Right ventricle myocardium superior (tissue), 1 donor: ENCODE measurements around the gene RFX7. TPM values are rescaled to one million over a fixed set of nuclear protein-coding genes. Genes with fewer than 3 reads are reported as not detected.

ENCODE experiments used
- ATAC-seq: fragments of 200-7000 bp; cut with Tn5 transposase; one replicate; pipeline ENCODE4 v1.9.1; 2020; ENCODE audit warnings: mild to moderate bottlenecking; ENCODE audit not compliant: poor library complexity
- DNase-seq: peaks from one replicate; pipeline ENCODE4 v3.0.0-alpha.2; 2020
- intact Hi-C: fragments of 100-400 bp; cut with DNase I; formaldehyde crosslinking; loops from one replicate; pipeline ENCODE4 v1.11.2; 2022
- total RNA-seq: library from RNA; stranded (reverse); fragmentation: NEBNext Ultra II Directional; extraction: Animal tissue kit (Norgen Biotek cat#: 25700); gene quantifications from one replicate; pipeline ENCODE4 v1.2.1, GENCODE V29; 2021
- donor health status: DM: no; HTN: yes; CAD: no; lungs with severe emphysema.

The RFX7 gene
- total RNA-seq, 1 donor from 2014 or later: 7.2 TPM

DNA sequence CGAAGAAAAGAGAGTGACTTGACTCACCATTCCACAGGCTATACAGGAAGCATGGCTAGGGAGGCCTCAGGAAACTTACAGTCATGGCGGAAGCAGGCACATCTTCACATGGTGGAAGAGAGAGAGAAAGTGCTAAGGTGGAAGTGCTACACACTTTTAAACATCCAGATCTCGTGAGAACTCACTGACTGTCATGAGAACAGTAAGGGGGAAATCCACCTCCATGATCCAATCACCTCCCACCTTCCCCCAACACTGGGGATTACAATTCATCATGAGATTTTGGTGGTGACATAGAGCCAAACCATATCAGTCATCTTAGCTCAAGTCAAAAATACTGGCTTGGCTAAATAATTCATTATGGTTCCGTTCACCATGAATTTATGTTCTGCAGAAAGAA is 205.0 kb downstream of the RFX7 start:
- intact Hi-C loops: no loop called here
- ATAC-seq (no peak), DNase-seq (no peak)

- ATAC-seq (no peak), DNase-seq (no peak)
- intact Hi-C loops: no loop called here
These were observed 205.7 kb downstream of the RFX7 start for GRCh38 chr15:56038015-56038414.

Other genes with a start within 250 kb of the RFX7 start
- gene TEX9, start 121.5 kb upstream of the RFX7 start, total RNA-seq: 0.32 TPM
- gene MNS1, start 221.3 kb upstream of the RFX7 start, total RNA-seq: 0.94 TPM